Stimulated activated CD8-positive, alpha-beta memory T cell treated with anti-CD3 and anti-CD28 coated beads, Interleukin-7, amount 100 ng/mL, for 48 hours (primary cell): Measurements from ENCODE around the gene ELAPOR1.
A peak's percentile ranks its signal among the peaks of the same experiment; 100 is the strongest.

Source experiments
- DNase-seq, 2 donors: peaks; one replicate each; pipeline ENCODE4 v3.0.0-alpha.2; 2020; ENCODE audit warnings: low read depth in 1 of 2; ENCODE audit errors: extremely low read depth in 1 of 2

The ELAPOR1 gene

GRCh38 chr1:109094377-109094803, 19.5 kb upstream of the ELAPOR1 start:
- DNase-seq, result no peak

DNA sequence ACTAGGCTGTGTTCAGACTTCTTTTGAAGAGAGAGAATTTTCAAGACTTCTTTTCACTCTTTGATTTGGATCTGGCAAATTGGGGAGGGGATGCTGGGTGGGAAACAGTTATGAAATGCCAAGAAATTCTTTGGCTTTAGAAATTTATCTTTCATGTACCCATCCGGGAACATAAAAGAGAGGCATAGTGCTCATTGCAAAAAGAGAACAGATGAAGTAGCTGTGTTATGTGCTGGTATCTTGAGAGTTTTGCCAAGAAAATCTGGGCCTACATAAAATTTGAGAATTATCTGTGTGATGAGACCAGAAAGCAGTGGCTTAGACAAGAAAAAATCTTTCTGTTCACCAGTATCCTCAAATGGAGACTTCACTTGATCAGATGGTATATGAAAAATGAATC, 19.0 kb upstream of the ELAPOR1 start:
- DNase-seq, result no peak

GRCh38 chr1:109095631-109096030, 18.3 kb upstream of the ELAPOR1 start:
- DNase-seq, result no peak

DNA sequence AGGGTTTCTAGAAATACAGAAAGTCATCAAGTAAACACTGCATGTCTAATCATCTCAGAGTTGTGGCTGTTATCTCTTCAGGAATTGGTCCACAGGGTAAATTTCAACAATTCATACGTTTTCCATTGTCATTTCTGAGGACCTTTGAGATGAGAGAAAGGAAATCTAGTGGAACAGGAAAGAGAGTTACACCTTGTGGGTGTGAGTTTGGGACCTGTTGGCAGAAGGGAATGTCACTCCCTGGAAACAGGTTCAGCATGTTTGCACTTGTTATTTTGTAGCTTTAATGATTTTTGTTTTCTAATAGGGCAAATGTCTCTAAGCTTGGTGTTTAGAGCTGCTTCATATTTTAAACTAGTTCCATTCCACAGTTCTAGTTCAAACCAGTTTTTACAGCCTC, 17.8 kb upstream of the ELAPOR1 start:
- DNase-seq, result no peak

DNA sequence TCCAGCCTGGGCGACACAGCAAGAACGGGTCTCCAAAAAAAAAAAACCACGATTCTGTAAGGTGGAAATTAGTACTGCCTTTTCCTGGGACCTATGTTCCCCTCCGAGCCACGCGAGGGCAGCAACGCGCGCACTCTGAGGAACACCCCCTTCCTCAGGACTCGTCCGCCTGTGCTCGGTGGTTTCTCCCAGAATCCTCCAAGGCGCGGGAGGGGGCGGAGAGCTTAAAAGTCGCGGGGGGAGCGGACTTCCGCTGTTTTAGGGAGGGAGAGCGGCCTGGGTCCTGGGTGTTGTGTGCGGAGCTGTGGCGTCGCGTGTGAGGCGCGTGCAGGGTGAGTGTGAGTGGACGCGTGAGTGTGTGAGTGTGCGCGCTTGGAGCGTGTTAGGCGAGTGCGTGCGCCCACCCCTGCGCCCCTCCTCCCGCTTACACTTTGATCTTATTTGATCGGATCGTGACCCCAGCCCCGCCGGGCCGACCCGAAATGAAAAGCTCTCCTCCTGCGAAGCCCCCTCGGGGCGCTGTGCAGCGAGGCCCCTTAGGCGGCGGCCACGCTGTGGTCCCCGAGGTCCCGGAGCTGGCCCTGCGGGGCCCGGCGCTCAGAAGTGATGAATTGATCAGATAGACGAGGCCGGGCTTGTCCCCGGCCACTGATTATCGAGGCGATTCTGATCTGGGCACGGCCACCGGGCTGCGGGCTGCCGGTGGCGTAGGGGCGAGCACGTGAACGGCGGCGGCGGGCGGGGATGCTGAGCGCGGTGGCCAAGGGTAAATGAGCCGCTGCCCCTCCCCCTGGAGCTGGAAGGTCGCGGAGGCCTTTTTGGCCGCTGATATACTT, 13.8 kb upstream of the ELAPOR1 start:
- DNase-seq, result peak; percentile 92 to 94

GRCh38 chr1:109104364-109105151, 9.4 kb upstream of the ELAPOR1 start:
- DNase-seq, result no peak

GRCh38 chr1:109105881-109106280, 8.0 kb upstream of the ELAPOR1 start:
- DNase-seq, result no peak

DNA sequence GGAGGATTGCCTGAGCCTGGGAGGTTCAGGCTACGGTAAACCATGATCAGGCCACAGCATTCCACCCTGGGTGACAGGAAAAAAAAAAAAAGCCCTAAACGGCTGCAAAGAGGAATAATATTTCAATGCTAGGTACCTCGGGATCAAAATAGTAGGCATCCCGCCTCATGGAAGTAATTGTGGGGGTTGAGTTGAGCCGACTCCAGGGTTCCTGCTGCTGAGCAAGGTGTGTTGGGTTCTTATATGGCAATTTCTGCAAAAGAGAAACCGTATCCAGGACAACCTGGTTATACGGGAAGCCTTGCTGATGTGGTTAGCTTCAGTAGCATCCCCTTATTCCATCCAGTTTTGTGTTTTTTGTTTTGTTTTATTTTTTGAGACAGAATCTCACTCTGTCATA, 6.1 kb upstream of the ELAPOR1 start:
- DNase-seq, result no peak

DNA sequence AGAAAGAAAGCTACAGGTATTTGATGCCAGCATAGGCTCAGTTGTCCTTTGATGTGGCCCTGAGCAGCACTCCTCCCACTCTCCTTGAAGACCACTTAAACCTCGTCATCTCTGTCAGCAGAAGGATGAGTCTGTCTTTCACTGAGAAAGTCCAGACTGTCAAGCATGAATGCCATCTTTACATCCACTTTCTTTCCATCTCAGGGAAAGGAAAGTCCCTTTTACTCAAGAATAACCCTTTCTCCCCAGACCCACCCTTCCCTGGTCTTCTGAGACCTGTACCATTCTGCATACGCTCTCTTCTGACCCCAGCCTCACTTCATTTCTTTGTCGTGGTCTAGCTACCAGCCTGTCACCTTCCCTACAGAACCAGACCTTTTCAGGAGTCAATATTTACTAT, 4.0 kb upstream of the ELAPOR1 start:
- no peak for DNase-seq

- DNase-seq, result no peak
Measured at GRCh38 chr1:109111386-109112055, 2.4 kb upstream of the ELAPOR1 start.

DNA sequence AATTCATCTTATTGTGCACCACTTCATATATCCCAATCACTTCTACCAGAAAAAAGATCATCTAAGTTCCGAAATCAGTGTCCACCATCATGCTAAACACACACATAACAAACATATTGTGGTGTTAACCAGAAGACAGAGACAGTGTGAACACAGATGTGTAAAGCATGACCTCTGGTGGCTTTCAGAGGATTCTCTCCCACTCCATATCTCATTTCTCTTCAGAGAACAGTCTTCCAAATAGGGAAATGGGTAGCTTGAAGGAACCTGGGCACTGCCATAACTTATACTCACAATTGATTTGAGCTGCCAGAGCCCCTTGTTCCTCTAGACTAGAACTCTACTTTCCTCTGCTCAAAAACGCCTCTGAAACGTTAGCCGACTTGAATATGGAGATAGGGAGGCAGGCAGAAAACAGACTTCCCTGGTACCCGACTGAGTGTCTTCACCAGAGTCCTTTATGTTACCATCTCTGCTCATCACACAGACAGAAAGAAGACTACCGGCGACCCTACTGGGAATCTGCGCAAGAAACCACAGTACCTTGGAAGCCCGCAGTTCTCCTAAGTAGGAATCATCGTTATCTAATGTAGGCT, 1.8 kb upstream of the ELAPOR1 start:
- no peak for DNase-seq

DNA sequence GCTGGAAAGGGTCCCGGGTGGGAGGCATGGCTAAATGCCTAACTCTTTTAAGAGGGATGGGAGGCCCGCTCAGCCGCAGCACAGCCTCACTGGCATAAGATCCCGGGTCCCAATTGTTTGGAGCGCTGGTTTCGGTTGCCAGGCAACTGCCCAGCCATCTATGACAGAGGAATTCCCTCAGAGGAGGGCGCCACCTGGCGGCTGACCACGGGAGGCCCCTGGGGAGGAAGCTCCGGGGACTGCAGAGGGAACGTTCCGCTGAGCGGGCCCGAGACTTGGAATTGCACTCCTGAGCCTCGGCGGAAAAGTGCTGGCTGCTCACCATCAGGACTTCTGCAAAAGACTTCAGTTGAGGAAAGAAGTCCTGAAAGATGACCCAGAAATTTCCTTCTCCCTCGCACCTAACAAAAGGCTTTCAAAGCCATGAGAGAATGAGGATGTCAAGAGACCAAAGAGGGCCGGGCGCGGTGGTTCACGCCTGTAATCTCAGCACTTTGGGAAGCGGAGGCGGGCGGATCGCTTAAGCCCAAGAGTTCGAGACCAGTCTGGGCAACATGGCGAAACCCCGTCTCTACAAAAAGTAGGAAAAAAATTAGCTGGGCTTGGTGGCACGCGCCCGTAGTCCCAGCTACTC, 1.1 kb upstream of the ELAPOR1 start:
- DNase-seq, result peak; percentile 70 to 84

- DNase-seq, result no peak
Measured at GRCh38 chr1:109114342-109114674, 393 bp downstream of the ELAPOR1 start.

DNA sequence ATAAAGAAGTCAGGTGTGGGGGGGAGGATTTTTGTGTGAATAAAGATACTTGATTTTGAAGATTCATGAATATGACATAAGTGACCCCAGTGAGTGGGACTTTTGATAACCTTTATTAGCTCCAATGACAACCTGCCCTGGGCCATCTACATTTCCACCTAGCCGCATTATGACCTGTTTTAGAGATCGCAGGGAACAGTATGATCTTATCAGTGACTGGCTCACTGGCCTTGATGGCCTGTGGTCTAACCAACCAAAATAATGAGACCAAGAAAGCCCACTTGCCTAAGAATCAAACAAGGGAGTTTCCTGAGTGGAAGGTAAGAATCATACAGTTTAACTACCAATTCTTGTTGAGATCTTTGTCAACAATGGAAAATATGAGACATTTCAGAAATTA, 1.8 kb downstream of the ELAPOR1 start:
- DNase-seq, result no peak

GRCh38 chr1:109116286-109116685, 2.4 kb downstream of the ELAPOR1 start:
- DNase-seq, result no peak

- no peak for DNase-seq
Measured at GRCh38 chr1:109118089-109118488, 4.2 kb downstream of the ELAPOR1 start.

GRCh38 chr1:109120356-109120755, 6.4 kb downstream of the ELAPOR1 start:
- no peak for DNase-seq

- no peak for DNase-seq
Measured at GRCh38 chr1:109131059-109131458, 17.1 kb downstream of the ELAPOR1 start.

GRCh38 chr1:109131800-109132199, 17.9 kb downstream of the ELAPOR1 start:
- no peak for DNase-seq

DNA sequence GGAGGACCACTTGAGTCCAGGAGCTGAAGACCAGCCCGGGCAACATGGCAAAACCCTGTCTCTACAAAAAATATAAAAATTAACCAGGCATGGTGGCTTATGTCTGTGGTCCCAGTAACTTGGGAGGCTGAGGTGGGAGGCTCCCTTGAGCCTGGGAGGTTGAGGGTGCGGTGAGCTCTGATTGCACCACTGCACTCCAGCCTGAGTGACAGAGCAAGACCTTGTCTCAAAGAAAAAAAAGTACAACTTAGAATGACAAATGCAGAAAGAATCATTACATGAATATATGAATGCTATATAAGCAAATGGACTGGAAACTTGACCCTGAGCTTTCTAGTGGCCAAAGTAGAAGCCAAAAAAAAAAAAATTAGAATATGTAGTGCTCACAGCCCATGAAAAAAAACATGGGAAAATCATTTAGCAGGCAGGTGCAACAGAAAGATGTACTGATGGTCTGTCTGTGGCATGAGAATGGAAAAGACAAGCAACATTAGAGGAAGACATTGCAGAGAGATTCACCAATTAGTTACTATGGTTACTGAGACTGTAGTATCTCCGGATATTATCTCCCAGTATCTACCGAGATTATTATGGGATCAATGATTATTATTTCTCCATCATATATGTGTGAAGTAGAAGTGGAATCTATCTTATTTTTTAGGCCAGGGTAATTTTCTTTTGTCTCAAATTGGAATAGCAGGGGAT, 19.2 kb downstream of the ELAPOR1 start:
- DNase-seq, result no peak
